SKM-1 treated with dmso at 0.1 percent for 144 hours (cell line): ENCODE results near the gene DUS2.
"Not testable (repeated sequence)": the region's sequence is repeated elsewhere in the genome, so short reads cannot be mapped to it uniquely, and the experiment has no call there.

Experiments used
- DNase-seq: peaks from one replicate; lab custom pipeline; 2025; ENCODE audit not compliant: unreplicated experiment; lab: John Stamatoyannopoulos, UW

DUS2 gene

DNA sequence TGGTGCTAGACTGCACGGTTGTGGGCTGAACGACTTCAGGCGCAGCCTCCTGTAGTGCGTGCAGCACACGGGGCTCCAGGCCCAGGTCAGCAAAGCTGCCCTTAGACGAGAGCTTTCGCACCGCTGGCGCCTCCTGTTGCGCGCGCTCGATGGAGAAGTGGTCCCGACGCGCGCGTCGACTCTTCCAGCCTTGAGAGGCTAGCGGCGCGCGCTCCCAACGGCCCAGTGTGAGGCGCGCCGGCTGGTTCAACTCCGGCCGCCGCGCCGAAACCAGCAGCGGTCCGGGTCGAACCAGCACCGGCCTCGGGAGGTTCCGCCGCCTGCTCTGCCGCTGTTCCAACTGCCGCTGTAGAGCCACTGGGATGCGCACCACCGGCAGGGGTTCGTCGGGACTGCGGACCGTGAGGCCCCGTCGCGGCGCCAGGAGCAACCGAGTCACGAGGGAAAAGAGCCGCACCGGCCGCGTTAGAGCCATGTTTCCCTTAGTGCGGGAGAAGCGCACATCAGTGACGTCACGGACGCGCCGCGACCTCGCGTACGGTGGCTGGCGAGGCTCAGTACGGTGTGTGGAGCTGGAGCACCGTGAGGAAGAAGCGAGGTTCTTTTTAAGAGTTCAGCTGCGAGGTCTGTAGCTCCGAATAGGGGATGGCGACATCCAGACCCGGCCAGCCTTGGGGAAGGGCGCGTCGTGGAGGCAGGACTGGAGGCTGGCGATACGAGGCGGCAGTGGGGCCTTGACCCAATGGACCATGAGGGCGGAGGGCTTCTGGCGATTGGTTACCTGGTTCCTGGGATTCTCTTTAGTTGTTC is at the start of gene DUS2, which contains the start of gene DDX28:
TSS of gene DUS2 (plus strand) at position 557 of the 810 bp plus-strand sequence. CDS start 14,740 bp downstream, outside the sequence.
TSS of gene DDX28 (minus strand) at position 505 of the 810 bp plus-strand sequence. CDS start at position 475, 30 bp downstream.
- peak; percentile 87 for DNase-seq

DNA sequence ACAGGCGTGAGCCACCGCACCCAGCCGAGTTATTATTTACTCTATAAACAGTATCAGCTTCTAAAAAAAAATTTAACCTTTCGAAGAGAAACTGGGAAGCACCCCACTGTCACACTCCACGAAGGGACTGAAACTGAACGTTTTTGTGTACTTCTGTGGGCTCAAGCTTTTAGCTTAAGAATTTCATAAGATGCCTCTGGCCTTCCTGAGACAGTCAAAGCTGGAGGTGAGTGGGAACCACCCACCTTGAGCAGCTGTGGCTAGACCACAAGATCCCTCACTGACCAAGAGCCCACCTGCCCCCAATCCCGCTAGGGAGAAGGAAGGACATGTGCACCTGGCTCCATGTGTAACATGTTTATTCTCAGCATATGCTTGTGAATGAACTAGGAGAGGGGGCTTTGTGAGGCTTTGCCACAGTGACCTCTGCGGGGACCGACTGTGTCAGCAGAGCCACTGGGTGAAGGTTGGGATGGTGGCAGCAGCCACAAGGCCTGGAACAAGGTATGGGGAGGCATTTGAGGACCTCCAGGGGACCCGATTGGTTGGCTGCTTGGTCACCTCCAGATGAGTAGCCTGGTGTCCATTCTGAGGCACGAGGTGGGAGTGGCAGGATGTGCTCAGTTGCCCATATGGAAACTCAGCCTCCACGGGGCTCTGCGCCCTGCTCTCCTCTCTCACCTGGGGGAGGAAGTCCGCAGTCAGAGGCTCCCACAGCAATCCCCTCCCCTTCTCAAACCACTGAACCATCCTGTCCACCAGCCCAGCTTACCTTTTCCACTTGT is 47.6 kb upstream of the DUS2 start:
- no peak for DNase-seq

DNA sequence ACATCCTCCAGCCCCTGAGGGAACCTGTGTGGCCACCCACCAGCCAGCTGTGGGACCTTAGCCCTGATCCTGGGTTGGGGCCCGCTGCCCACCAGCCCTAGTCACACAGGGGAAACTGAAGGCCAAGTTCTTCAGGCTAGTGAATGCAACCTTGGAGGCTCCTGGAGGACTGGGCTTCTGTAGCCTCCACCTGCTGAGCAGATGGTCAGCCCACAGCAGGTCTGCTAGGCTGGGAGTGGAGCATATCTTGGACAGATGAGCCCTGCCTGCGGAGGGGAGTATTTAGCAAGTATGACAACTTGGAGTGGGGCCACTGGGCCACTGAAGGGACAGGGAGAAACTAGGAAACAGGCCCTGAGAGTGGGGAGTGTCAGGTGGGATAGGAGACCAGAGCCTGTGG is 46.9 kb upstream of the DUS2 start:
- no peak for DNase-seq

DNA sequence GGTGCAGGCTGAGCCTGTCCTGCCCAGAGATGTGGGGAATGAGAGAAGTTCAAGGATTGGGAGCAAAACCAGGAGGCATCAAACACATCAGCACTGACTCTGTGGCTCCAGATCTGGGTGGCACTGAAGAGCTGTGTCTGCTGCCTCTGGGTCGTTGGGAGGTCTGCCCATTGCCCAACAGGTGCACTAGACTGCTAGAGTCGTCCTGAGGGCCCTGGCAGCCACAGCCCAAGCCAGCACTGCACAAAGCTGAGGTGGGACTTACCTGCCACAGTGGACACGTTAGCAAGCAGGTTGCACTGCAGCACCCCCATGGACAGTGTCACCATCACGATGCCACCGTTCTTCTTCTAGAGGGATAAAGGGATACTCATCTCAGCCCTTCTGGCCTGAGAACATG is 46.1 kb upstream of the DUS2 start:
- DNase-seq: no peak

DNA sequence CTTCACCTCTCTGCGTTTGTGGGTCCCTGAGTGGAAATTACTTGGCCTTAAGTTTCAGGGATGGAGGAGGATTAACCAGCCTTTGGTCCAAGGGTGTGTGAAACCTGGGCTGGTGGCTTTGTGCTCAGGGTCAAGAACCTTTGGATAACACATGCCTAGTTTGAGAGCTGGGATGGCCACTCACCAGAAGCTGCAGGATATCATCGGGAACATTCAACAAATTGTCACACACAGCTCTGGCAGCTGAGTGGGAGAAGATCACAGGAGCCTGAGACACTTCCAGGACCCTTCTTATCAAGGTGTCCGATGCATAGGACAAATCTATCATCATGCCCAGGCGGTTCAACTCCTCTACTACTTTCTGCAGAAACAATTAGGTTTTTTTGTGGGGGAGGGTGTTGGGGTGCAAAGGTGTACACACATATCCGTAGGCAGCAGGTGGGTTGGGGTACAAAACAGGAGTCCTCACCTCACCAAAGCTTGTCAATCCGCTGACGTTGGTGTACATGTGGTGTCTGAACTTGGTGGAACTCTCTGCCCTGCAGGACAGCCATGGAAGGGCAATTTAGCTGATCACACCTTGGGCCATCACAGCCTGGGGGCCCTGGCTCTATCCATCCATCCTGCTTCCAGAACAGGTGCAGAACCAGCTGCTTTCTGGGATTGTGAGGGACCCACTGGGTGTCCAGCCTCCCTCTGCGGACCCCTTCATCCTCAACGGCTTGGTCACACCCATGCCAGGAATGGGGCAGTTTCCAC is 45.4 kb upstream of the DUS2 start:
- no peak for DNase-seq

DNA sequence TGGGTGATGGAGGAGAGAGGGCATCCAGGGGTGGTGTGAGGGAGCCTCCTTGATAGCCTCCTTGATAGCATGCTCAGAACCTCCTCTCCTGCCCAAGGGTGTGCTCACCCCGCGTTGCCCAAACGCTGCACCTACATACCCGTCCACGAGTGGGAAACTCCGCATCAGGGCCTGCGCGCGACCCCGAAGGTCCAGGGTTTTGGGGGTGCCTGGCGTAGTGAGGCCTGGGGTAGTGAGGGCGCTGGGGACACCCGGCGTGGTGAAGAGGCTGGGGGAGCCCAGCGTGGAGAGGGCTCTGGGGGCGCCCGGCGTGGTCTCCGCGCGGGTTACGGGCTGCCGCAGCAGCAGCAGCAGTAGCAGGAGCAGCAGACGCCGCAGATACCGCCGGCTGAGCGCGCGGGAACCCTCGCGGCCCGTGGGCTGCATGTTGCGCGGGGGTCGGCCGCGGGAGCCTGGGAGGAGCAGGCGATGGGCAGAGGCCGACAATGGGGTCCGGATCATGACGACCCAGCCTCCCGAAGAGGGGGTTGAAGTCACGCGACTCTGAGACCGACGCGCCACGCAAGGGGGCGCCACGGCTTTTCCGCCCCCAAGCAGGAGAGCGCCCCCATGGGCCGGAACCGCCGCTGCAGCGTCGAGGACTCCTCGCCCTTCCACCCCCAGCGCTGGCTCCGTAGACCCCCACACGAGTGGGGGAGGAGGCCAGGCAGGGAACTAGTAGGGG is 43.0 kb upstream of the DUS2 start, which contains the start of gene DPEP3:
TSS of gene DPEP3 (minus strand) at position 545 of the 724 bp plus-strand sequence. CDS start at position 426, 119 bp downstream.
- no peak for DNase-seq

DNA sequence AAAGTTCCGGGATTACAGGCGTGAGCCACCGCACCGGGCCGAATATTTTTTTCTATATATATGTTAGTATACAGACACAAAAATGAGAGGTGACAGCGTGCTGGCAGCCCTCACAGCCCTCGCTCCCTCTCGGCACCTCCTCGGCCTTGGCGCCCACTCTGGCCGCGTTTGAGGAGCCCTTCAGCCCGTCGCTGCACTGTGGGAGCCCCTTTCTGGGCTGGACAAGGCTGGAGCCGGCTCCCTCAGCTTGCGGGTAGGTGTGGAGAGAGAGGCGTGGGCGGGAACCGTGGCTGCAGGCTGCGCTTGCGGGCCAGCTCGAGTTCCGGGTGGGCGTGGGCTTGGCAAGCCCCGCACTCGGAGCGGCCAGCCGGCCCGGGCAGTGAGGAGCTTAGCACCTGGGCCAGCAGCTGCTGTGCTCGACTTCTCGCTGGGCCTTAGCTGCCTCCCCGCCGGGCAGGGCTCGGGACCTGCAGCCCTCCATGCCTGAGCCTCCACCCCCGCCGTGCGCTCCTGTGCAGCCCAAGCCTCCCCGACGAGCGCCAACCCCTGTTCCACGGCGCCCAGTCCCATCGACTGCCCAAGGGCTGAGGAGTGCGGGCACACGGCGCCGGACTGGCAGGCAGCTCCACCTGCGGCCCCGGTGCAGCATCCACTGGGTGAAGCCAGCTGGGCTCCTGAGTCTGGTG is 40.9 kb upstream of the DUS2 start:
- DNase-seq: no peak

DNA sequence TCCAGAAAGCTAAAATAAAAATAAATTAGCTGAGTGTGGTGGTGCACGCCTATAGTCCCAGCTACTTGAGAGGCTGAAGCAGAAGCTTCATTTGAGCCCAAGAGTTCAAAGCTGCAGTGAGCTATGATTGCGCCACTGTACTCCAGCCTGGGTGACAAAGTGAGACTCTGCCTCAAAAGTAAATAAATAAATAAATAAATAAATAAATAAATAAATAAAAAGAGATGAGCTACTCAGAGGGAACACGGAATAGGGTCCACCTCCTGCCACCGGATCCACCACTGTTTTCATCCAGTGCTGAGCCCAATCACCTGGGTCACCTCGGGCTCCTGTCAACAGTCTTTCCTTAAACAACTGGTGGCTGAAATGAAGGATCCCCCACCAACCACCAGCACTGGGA is 36.1 kb upstream of the DUS2 start:
- DNase-seq: no peak

DNA sequence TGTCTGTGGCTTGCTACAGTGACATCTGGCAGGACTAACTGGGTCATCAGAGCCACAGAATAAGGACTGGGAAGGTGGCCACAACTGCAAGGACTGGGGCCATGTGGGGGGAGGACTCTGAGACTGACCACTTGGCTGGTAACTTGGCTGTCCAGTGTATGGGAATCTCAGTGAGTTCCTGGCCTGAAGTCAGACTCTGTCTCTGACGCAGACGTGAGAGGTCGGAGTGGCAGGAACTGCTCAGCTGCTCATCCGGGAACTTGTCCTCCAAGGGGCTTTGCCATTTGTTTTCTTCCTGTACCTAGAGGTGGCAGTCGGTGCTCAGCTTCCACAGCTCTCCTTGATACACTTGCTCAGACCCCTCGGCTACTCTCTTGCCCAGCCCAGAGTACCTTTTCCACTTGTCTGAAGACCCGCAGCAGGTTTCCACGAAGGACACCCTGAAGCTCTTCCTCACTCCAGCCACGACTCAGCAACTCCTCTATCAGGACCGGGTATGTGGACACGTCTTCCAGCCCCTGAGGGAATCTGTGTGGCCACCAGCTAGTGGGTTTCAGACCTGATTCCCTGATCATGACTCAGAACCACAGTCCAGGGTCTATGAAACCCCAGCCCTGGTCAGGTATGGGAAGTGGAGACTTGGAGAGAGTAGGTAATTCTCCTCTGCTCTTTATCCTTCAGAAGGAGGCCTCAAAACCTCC is 35.5 kb upstream of the DUS2 start:
- DNase-seq: no peak

DNA sequence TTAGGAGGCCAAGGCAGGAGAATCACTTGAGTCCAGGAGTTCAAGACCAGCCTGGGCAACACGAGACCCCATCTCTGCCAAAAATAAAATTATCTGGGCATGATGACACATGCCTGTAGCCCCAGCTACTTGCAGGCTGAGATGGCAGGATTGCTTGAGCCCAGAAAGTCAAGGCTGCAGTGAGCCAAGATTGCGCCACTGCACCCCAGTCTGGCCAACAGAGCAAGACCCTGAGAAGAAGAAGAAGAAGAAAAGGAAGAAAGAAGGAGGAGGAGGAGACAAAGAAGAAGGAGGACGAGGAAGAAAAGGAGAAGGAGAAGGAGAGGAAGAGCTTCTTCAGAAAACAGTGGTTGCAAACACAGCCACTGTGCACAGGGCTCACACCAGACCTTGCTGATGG is 34.4 kb upstream of the DUS2 start:
- DNase-seq: no peak

DNA sequence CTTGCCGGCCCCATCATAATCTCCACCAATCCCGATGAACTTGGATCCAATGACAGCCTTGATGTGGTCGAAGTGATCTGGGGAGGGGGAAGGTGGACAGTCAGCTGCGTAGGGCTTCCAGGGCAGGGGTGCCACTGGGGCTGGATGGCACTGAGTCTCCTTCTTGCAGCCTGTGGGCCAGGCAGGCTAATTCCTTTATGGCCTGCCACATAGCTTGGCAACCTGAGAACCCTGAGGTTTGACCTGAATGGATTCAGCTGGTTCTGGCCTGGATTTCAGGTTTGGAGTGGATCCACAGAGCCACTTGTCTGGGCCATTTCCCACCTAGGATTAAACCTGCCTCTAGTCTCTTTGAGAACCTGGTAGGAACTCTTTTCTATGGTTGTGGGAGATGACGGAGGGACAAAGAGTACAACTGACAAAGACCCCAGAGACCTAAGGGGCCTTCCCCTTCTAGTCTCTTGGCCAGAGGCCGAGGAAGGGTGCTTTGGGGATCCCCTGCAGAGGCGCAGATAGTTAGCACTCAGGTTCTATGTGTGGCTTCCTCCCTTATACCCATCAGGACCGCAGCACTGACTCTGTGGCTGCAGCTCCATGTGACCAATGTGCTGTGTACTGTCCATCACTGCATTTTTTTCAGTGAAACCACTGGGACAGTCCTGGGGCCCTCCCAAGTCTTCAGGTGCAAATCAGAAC is 33.6 kb upstream of the DUS2 start:
- DNase-seq: no peak

DNA sequence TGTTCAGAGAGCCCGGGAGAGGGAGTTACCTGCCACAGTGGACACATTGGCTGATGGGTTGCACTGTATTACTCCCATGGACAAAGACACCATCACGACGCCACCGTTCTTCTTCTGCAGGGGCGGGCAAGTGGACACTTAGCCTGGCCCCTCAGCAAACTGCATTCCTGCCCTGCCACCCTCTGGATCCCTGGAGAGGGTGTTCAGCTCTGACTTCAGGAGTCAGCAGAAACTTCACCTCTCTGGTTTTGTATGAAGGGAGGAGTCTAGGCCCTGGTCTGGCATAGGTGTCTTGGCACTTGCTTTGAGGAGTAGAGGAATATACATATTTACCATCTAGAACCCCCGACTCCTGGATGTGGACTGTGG is 33.1 kb upstream of the DUS2 start:
- no peak for DNase-seq

DNA sequence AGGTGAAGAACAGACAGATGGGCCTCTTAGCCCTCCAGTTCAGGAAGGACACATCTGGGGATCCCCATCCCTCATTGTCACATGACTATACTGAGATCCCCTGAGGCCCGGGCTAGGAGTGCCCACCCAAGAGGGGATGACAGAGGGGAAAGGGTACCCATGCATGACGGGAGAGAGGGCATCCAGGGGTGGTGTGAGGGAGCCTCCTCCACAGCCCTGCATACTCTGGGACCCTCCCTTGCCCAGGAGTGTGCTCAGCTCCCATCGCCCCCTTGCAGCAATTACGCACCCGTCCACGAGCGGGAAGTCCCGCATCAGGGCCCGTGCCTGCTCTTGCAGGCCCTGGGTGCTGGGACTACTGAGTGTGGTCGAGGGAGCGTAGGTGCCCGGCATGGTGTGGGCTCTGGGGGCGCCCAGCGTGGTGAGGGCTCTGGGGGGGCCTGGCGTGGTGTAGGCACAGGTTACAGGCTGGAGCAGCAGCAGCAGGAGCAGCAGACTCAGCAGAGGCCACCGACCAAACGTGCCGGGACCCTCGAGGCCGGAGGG is 30.4 kb upstream of the DUS2 start:
- DNase-seq: no peak

DNA sequence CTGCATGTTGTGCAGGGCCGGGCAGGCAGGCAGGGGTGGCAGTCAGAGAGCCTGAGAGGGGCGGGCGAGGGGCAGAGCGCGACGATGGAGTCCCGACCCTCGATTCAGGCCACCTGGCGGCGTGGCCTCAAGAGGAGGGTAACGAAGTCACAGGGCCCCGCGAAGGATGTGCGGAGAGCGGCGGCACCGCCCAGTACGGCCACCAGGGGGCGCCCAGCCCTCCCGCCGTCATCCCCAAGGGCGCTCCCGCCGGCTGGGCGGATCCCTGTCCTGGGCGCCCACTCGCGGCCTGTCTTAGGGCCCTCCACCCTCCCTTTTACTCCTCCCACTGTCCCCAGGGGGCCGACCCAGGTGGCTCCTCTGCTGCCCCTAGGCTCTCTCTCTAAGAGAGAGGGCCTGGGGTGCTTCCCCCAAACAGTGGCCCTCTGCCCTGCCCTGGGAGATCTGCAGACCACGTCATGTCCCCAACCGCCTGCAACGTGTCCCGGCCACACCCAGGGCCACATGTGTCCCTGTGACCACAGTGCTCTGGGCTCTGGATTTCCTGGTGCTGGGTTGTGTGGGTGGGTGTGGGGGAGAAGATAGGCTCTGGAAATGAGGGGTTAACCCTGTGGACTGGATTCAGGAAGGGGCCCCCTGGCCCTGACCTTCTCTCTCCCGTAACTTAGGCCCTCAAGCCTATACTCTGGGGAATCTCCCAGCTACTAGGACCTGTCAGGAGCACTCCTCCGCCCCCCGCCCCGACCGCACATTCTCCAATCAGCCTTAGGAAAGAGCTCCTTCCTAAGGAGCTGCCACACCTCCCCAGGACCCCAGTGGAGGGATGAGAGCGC is 29.7 kb upstream of the DUS2 start:
- peak; percentile 79 for DNase-seq

DNA sequence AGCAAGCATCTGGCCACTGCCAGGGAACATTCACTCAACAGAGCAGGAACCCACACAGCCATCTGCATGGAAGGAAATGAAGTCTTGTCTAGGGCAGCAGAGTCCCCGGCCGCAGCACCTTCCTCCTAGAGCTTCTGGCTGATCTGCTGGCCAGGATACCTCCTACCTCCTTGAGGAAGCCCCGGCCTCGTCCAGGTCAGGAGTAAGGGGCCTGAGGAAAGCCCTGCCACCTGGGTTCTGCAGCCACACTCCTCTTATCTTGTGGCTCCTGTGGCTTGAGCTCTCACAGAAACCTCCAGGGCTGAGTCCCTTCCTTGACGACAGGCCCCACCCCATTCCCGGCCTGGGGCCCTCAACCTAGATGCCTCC is 29.1 kb upstream of the DUS2 start:
- not testable (repeated sequence) for DNase-seq

DNA sequence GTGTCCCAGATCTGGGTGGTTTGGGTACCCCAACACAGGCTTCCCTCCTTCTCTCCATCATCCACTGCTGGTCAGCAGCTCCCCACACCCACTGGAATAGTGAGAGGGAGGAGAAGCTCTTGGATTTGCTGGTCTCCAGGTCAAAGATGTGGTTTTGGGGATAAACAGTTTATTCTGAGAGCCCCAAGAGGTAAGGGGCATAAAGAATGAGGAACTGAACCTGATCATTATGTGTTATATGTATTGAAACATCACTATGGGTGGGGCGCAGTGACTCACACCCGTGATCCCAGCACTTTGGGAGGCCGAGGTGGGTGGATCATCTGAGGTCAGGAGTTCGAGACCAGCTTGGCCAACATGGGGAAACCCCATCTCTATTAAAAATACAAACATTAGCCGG is 27.7 kb upstream of the DUS2 start:
- DNase-seq: peak; percentile 12

DNA sequence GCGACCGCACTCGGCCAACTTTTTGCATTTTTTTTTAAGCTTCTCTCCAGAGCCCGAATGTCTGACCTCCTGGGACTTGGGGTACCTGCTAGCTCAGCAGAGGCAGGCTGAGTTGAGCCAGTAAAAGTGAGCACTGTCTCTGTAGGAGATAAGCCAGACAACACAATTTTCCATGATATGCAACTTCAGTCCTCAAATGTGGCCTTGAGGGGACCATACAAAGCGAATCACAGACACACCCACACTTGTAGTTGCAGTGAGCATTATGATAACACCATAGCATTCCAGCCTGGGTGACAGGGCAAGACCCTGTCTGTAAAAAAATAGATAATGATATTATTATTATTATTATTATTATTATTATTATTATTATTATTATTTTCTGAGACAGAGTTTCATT is 26.4 kb upstream of the DUS2 start:
- no peak for DNase-seq
